A172 (cell line): ENCODE measurements around the gene PLOD2. TPM values are rescaled to one million over a fixed set of nuclear protein-coding genes. Genes with fewer than 3 reads are reported as not detected.

Source experiments
- DNase-seq: peaks from one replicate; pipeline ENCODE4 v3.0.0-alpha.2; 2015; ENCODE audit warnings: low spot score
- total RNA-seq: library from RNA; depleted of rRNA; stranded (reverse); fragments of >200 nt; shearing (Covaris generic); gene quantifications from 2 replicates; pipeline ENCODE4 v1.2.3, GENCODE V29; 2014

The PLOD2 gene
- total RNA-seq, 1 experiment from 2014 or later: 104 TPM

- DNase-seq: no peak
These were observed 60.0 kb downstream of the PLOD2 start for GRCh38 chr3:146100825-146101444.

GRCh38 chr3:146100180-146100579 lies 60.8 kb downstream of the PLOD2 start:
- DNase-seq: no peak

- DNase-seq: no peak
These were observed 61.7 kb downstream of the PLOD2 start for GRCh38 chr3:146099316-146099715.

GRCh38 chr3:146093896-146094295 lies 67.1 kb downstream of the PLOD2 start:
- DNase-seq: no peak

- no peak for DNase-seq
These were observed 68.8 kb downstream of the PLOD2 start for GRCh38 chr3:146092230-146092629.

- DNase-seq: no peak
These were observed 69.6 kb downstream of the PLOD2 start for GRCh38 chr3:146091397-146091796.

GRCh38 chr3:146090521-146090920 lies 70.5 kb downstream of the PLOD2 start:
- DNase-seq: no peak

GRCh38 chr3:146088840-146089239 lies 72.1 kb downstream of the PLOD2 start:
- DNase-seq: no peak

GRCh38 chr3:146087116-146087515 lies 73.9 kb downstream of the PLOD2 start:
- DNase-seq: no peak

GRCh38 chr3:146086211-146086610 lies 74.8 kb downstream of the PLOD2 start:
- DNase-seq: no peak

- no peak for DNase-seq
These were observed 75.3 kb downstream of the PLOD2 start for GRCh38 chr3:146085678-146086077.

- DNase-seq: no peak
These were observed 80.4 kb downstream of the PLOD2 start for GRCh38 chr3:146080578-146080977.

GRCh38 chr3:146078031-146078430 lies 83.0 kb downstream of the PLOD2 start:
- DNase-seq: no peak

GRCh38 chr3:146077181-146077580 lies 83.8 kb downstream of the PLOD2 start:
- peak; percentile 34 for DNase-seq

GRCh38 chr3:146072824-146073223 lies 88.2 kb downstream of the PLOD2 start:
- peak; percentile 11 for DNase-seq

GRCh38 chr3:146072061-146072460 lies 88.9 kb downstream of the PLOD2 start:
- DNase-seq: no peak

GRCh38 chr3:146071632-146072031 lies 89.4 kb downstream of the PLOD2 start:
- DNase-seq: no peak

- DNase-seq: peak; percentile 13
These were observed 93.9 kb downstream of the PLOD2 start for GRCh38 chr3:146067048-146067447.

- DNase-seq: peak; percentile 32
These were observed 95.4 kb downstream of the PLOD2 start for GRCh38 chr3:146065573-146066006.

GRCh38 chr3:146058241-146058640 lies 102.7 kb downstream of the PLOD2 start:
- no peak for DNase-seq

GRCh38 chr3:146052791-146053310 lies 108.1 kb downstream of the PLOD2 start:
- no peak for DNase-seq

- no peak for DNase-seq
These were observed 108.8 kb downstream of the PLOD2 start for GRCh38 chr3:146052056-146052790.

- no peak for DNase-seq
These were observed 110.3 kb downstream of the PLOD2 start for GRCh38 chr3:146050691-146051090.
